ENCODE measurements around the gene MAGI2. TPM values are rescaled to one million over a fixed set of nuclear protein-coding genes. Genes with fewer than 3 reads are reported as not detected.

Gene MAGI2
- total and polyA plus RNA-seq, 4 donors: 0.37 to 4.1 (median 1.4) TPM

GRCh38 chr7:78226059-78226719, 1227.3 kb downstream of the MAGI2 start:
- WGBS: 56% methylated on average over 9 of the region's 9 CpGs

More at GRCh38 chr7:78226059-78226719, 1227.3 kb downstream of the MAGI2 start:
- Histone ChIP-seq H3K27me3 (ENCODE audit: control insufficient read depth in 4 of 4, insufficient read depth in 4 of 4, low read length in 3 of 4) (no peaks in the 10 kb centered on the region), H3K9me3 (ENCODE audit: control insufficient read depth in 4 of 4, low read length in 3 of 4) (no peaks in the 10 kb centered on the region), H3K27ac (ENCODE audit: low read depth in 1 of 2, low read length in 2 of 2) (no peak overlapping the region), H3K4me3 (ENCODE audit: low read depth in 1 of 3, low read length in 3 of 3) (no peak overlapping the region), H3K9ac (ENCODE audit: low read depth in 1 of 2, low read length in 2 of 2) (no peak overlapping the region), H3K36me3 (ENCODE audit: control insufficient read depth in 4 of 4, insufficient read depth in 3 of 4, low read depth in 1 of 4, low read length in 3 of 4) (no peaks in the 10 kb centered on the region), H3K4me1 (ENCODE audit: control insufficient read depth in 4 of 4, insufficient read depth in 4 of 4, low read length in 3 of 4) (no peaks in the 10 kb centered on the region)
- TF ChIP-seq ZBTB33 (IDR thresholded peaks at IDR 0.05): no peak
- peak; percentile 36 for TF ChIP-seq CTCF (IDR thresholded peaks at IDR 0.05; ENCODE audit: low read depth, low read length, missing input control)
- TF ChIP-seq, protein P1, sequence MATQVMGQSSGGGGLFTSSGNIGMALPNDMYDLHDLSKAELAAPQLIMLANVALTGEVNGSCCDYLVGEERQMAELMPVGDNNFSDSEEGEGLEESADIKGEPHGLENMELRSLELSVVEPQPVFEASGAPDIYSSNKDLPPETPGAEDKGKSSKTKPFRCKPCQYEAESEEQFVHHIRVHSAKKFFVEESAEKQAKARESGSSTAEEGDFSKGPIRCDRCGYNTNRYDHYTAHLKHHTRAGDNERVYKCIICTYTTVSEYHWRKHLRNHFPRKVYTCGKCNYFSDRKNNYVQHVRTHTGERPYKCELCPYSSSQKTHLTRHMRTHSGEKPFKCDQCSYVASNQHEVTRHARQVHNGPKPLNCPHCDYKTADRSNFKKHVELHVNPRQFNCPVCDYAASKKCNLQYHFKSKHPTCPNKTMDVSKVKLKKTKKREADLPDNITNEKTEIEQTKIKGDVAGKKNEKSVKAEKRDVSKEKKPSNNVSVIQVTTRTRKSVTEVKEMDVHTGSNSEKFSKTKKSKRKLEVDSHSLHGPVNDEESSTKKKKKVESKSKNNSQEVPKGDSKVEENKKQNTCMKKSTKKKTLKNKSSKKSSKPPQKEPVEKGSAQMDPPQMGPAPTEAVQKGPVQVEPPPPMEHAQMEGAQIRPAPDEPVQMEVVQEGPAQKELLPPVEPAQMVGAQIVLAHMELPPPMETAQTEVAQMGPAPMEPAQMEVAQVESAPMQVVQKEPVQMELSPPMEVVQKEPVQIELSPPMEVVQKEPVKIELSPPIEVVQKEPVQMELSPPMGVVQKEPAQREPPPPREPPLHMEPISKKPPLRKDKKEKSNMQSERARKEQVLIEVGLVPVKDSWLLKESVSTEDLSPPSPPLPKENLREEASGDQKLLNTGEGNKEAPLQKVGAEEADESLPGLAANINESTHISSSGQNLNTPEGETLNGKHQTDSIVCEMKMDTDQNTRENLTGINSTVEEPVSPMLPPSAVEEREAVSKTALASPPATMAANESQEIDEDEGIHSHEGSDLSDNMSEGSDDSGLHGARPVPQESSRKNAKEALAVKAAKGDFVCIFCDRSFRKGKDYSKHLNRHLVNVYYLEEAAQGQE (IDR thresholded peaks at IDR 0.05): no peak
- TF ChIP-seq, protein P2, sequence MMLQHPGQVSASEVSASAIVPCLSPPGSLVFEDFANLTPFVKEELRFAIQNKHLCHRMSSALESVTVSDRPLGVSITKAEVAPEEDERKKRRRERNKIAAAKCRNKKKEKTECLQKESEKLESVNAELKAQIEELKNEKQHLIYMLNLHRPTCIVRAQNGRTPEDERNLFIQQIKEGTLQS (IDR thresholded peaks at IDR 0.05): no peak
- TF ChIP-seq RAD21 (IDR thresholded peaks at IDR 0.05): peak; percentile 57 to 66
- TF ChIP-seq HNF4G (IDR thresholded peaks at IDR 0.05): no peak
- no peak for TF ChIP-seq JUND (IDR thresholded peaks at IDR 0.05)
- no peak for DNase-seq (ENCODE audit: low spot score)

All from liver (tissue), 9 donors.